Measurements from ENCODE around the gene RBMS3. TPM values are rescaled to one million over a fixed set of nuclear protein-coding genes. Genes with fewer than 3 reads are reported as not detected.
"Not testable (repeated sequence)": the region's sequence is repeated elsewhere in the genome, so short reads cannot be mapped to it uniquely, and the experiment has no call there.

The RBMS3 gene
- total and polyA plus RNA-seq, 5 donors from 2014 or later, result 5.2 to 18.8 (median 8.5) TPM

DNA sequence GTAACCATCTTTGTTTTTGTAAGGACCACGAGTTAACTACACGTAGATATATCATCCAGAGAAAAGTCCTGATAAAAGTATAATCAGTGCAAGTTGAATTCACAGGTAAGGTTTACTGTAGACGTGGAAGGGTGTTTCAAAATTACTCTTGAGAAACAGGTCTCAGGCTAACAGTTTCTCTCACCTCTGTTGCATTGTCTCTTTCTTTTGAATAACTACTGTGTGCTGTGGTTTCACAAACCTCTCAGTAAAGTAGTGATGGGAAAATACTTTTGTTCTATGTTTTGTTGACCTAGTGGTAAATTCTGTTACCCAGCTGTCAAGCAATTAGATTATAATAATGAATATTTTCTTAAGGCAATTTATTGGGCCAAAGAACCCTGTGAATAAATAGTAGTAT, 75.2 kb downstream of the RBMS3 start:
- H3K27me3 Mint-ChIP-seq, result no peaks in the 10 kb centered on the region

DNA sequence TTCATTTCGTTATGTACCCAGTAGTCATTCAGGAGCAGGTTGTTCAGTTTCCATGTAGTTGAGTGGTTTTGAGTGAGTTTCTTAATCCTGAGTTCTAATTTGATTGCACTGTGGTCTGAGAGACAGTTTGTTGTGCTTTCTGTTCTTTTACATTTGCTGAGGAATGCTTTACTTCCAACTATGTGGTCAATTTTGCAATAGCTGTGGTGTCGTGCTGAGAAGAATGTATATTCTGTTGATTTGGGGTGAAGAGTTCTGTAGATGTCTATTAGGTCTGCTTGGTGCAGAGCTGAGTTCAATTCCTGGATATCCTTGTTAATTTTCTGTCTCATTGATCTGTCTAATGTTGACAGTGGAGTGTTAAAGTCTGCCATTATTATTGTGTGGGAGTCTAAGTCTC, 79.4 kb downstream of the RBMS3 start:
- H3K27me3 ChIP-seq (ENCODE audit: control insufficient read depth, insufficient read depth, low read length); ATAC-seq (ENCODE audit: low read depth in 2 of 2); H3K36me3 ChIP-seq (ENCODE audit: control insufficient read depth, insufficient read depth, low read length); H3K4me3 Mint-ChIP-seq; DNase-seq; H3K27ac ChIP-seq (ENCODE audit: insufficient read depth, low read length, poor library complexity, severe bottlenecking); H3K4me3 ChIP-seq (ENCODE audit: low read depth, low read length); H3K4me1 ChIP-seq (ENCODE audit: control insufficient read depth, insufficient read depth, low read length, poor library complexity, severe bottlenecking); H3K27me3 Mint-ChIP-seq; H3K9me3 ChIP-seq (ENCODE audit: control insufficient read depth in 2 of 2, low read length in 2 of 2); H3K27ac Mint-ChIP-seq: not testable (repeated sequence)
- Mint-ChIP-seq H3K36me3 (peaks cover 11% of the 10 kb centered on the region), H3K9me3 (peaks cover 0 to 18% (median 3%) of the 10 kb centered on the region in 7 donors), H3K4me1 (peaks cover 0 to 23% (median 5%) of the 10 kb centered on the region in 4 donors)

More for the DNA sequence above, 75.2 kb downstream of the RBMS3 start:
- H3K36me3 Mint-ChIP-seq, result peaks cover 7% of the 10 kb centered on the region
- no peaks in the 10 kb centered on the region for H3K9me3 ChIP-seq (ENCODE audit: control insufficient read depth in 2 of 2, low read length in 2 of 2)
- DNase-seq, result no peak
- peaks cover 0 to 14% (median 3%) of the 10 kb centered on the region in 7 donors for H3K9me3 Mint-ChIP-seq
- H3K4me1 ChIP-seq (ENCODE audit: control insufficient read depth, insufficient read depth, low read length, poor library complexity, severe bottlenecking), result no peaks in the 10 kb centered on the region
- no peak for ATAC-seq (ENCODE audit: low read depth in 2 of 2)
- no peak overlapping the region for H3K27ac Mint-ChIP-seq
- no peak overlapping the region for H3K4me3 ChIP-seq (ENCODE audit: low read depth, low read length)
- H3K4me1 Mint-ChIP-seq, result peaks cover 0 to 47% (median 4%) of the 10 kb centered on the region in 4 donors
- no peaks in the 10 kb centered on the region for H3K27me3 ChIP-seq (ENCODE audit: control insufficient read depth, insufficient read depth, low read length)
- H3K27ac ChIP-seq (ENCODE audit: insufficient read depth, low read length, poor library complexity, severe bottlenecking), result no peak overlapping the region
- H3K36me3 ChIP-seq (ENCODE audit: control insufficient read depth, insufficient read depth, low read length), result no peaks in the 10 kb centered on the region
- H3K4me3 Mint-ChIP-seq, result no peak overlapping the region

DNA sequence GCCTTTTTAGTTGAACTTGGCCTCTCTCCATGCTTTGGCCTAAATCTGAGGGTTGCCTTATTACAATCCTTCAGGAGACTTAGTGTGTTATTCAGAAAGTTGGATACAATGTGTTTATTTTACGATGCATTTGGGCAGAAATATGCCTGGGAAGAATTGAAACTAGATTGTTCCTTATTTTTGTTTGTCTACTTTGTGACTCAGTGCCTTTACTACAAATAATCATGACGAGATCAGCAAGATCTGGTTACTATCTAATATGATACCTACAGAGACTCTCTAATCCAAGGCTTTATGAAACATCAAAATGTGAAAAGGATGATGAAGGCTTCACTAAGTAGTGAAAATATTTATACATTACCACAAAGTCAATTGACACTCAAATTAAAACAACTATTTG, 82.2 kb downstream of the RBMS3 start:
- no peak for ATAC-seq (ENCODE audit: low read depth in 2 of 2)
- DNase-seq, result no peak
- peak overlapping the region in 1 of 4 donors; percentile 1 for H3K4me3 Mint-ChIP-seq
- H3K27ac Mint-ChIP-seq, result no peak overlapping the region
- H3K4me3 ChIP-seq (ENCODE audit: low read depth, low read length), result no peak overlapping the region
- H3K36me3 Mint-ChIP-seq, result peaks cover 11% of the 10 kb centered on the region
- H3K9me3 Mint-ChIP-seq, result peaks cover 0 to 12% (median 3%) of the 10 kb centered on the region in 7 donors
- peaks cover 0 to 2% of the 10 kb centered on the region in 2 experiments for H3K9me3 ChIP-seq (ENCODE audit: control insufficient read depth in 2 of 2, low read length in 2 of 2)
- H3K27ac ChIP-seq (ENCODE audit: insufficient read depth, low read length, poor library complexity, severe bottlenecking), result no peak overlapping the region
- H3K27me3 ChIP-seq (ENCODE audit: control insufficient read depth, insufficient read depth, low read length), result no peaks in the 10 kb centered on the region
- no peaks in the 10 kb centered on the region for H3K27me3 Mint-ChIP-seq
- H3K4me1 Mint-ChIP-seq, result peaks cover 0 to 19% (median 4%) of the 10 kb centered on the region in 4 donors
- no peaks in the 10 kb centered on the region for H3K4me1 ChIP-seq (ENCODE audit: control insufficient read depth, insufficient read depth, low read length, poor library complexity, severe bottlenecking)
- H3K36me3 ChIP-seq (ENCODE audit: control insufficient read depth, insufficient read depth, low read length), result no peaks in the 10 kb centered on the region

DNA sequence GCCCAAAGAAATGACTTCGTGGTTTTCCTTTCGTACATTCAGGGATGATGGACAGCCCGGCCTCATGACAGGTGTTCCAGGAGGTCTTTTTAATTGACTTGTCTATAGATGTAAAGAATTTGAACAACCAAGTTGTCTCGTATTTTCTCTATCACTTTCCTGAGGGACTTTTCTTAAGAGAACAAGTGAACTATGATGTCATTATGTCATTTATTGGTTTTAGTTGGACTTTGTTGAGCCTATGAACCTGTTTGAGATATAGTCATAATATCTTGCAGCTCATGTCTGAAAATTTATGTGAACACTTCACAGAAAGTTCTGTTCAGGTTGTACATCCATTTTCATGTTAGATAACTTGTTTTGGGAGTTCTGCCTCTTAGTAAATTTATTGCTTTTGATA, 89.2 kb downstream of the RBMS3 start:
- DNase-seq, result no peak
- Mint-ChIP-seq H3K4me1 (peaks cover 0 to 26% (median 7%) of the 10 kb centered on the region in 4 donors), H3K36me3 (peaks cover 3% of the 10 kb centered on the region), H3K27ac (no peak overlapping the region), H3K27me3 (no peaks in the 10 kb centered on the region), H3K4me3 (no peak overlapping the region), H3K9me3 (peaks cover 0 to 7% (median 0%) of the 10 kb centered on the region in 7 donors)
- ATAC-seq (ENCODE audit: low read depth in 2 of 2), result no peak
- no peaks in the 10 kb centered on the region for H3K36me3 ChIP-seq (ENCODE audit: control insufficient read depth, insufficient read depth, low read length)
- no peaks in the 10 kb centered on the region for H3K4me1 ChIP-seq (ENCODE audit: control insufficient read depth, insufficient read depth, low read length, poor library complexity, severe bottlenecking)
- peaks cover 0 to 2% of the 10 kb centered on the region in 2 experiments for H3K9me3 ChIP-seq (ENCODE audit: control insufficient read depth in 2 of 2, low read length in 2 of 2)
- no peak overlapping the region for H3K4me3 ChIP-seq (ENCODE audit: low read depth, low read length)
- no peak overlapping the region for H3K27ac ChIP-seq (ENCODE audit: insufficient read depth, low read length, poor library complexity, severe bottlenecking)
- H3K27me3 ChIP-seq (ENCODE audit: control insufficient read depth, insufficient read depth, low read length), result no peaks in the 10 kb centered on the region

DNA sequence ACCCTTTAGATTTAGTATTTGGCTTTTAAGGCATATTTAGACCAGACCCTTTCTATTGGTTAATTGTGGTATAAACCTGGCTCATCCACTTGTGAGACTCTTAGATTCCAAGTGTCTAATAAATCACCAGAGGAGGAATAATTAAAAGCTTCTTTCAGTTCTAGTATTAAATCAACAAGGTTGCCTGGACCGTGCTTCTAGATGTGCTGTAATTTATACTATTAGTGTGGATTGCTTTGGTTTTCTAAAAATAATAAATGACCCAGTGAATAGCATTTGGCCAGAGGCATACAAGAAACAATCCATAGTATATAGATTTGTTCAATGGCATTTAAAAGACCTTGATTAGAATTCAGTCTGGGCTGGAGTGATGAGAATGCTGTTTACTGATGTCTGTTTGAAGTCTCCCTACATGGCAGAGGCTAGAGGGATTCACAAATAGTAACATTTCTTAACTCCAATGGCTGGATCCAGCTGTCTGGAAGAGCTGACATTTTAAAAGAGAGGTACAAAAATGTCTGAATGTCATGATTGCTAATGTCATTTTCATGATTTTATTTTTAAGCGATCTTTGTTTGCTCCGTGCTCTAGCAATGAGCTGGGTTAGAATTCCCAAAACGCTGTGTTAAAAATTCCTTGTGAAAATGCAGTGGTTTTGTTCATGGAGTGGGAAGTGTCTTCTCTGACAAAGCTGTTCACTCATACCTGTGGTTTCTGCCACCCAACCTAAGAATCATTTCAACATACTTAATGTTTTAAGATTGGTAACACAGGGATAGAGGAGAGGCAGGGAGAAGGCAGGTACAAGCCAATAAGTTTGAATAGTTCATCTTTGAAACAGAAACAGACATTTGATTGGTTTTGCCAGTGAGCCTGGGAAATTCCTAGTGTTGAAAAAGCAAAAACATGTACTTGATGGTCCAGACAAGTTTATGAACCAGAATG, 89.9 kb downstream of the RBMS3 start:
- no peak overlapping the region for H3K27ac Mint-ChIP-seq
- ATAC-seq (ENCODE audit: low read depth in 2 of 2), result no peak
- peaks cover 3% of the 10 kb centered on the region for H3K36me3 Mint-ChIP-seq
- Histone ChIP-seq H3K36me3 (ENCODE audit: control insufficient read depth, insufficient read depth, low read length) (no peaks in the 10 kb centered on the region), H3K27ac (ENCODE audit: insufficient read depth, low read length, poor library complexity, severe bottlenecking) (no peak overlapping the region), H3K4me1 (ENCODE audit: control insufficient read depth, insufficient read depth, low read length, poor library complexity, severe bottlenecking) (no peaks in the 10 kb centered on the region), H3K4me3 (ENCODE audit: low read depth, low read length) (no peak overlapping the region), H3K9me3 (ENCODE audit: control insufficient read depth in 2 of 2, low read length in 2 of 2) (no peaks in the 10 kb centered on the region), H3K27me3 (ENCODE audit: control insufficient read depth, insufficient read depth, low read length) (no peaks in the 10 kb centered on the region)
- H3K27me3 Mint-ChIP-seq, result no peaks in the 10 kb centered on the region
- peaks cover 0 to 7% (median 0%) of the 10 kb centered on the region in 7 donors for H3K9me3 Mint-ChIP-seq
- H3K4me1 Mint-ChIP-seq, result peaks cover 0 to 23% (median 7%) of the 10 kb centered on the region in 4 donors
- no peak overlapping the region for H3K4me3 Mint-ChIP-seq
- DNase-seq, result no peak

DNA sequence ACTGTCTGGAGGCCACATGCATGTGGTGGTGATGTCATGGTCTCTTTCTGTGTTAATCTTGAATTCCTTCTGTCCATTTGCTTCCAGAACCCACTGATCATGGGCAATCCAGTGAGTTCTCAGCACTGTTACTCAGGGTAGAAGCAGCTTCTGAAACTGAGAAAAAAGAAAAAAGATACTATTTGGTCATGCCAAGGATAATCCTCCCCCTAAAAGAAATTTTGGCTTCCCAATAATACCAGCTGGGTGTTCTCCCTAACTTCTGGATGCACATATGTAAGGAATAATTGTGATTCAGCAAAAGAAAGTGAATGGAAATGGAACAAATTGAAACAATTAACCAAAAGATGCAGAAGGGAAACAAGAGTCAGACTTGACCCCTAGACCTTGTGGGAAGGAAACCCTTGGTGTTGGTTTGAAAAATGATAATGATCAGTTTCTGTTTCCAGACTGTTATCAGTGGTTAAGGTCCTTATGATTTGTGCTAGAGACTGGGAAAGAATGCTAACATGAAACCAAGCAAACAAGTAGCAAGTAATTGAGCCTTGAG, 92.3 kb downstream of the RBMS3 start:
- no peaks in the 10 kb centered on the region for H3K9me3 ChIP-seq (ENCODE audit: control insufficient read depth in 2 of 2, low read length in 2 of 2)
- no peak overlapping the region for H3K4me3 ChIP-seq (ENCODE audit: low read depth, low read length)
- no peaks in the 10 kb centered on the region for H3K4me1 ChIP-seq (ENCODE audit: control insufficient read depth, insufficient read depth, low read length, poor library complexity, severe bottlenecking)
- H3K36me3 Mint-ChIP-seq, result peaks cover 3% of the 10 kb centered on the region
- H3K9me3 Mint-ChIP-seq, result peaks cover 0 to 4% (median 3%) of the 10 kb centered on the region in 7 donors
- no peaks in the 10 kb centered on the region for H3K27me3 ChIP-seq (ENCODE audit: control insufficient read depth, insufficient read depth, low read length)
- peaks cover 0 to 17% (median 7%) of the 10 kb centered on the region in 4 donors for H3K4me1 Mint-ChIP-seq
- no peak overlapping the region for H3K27ac Mint-ChIP-seq
- no peaks in the 10 kb centered on the region for H3K27me3 Mint-ChIP-seq
- DNase-seq (no peak), ATAC-seq (ENCODE audit: low read depth in 2 of 2) (no peak)
- no peak overlapping the region for H3K4me3 Mint-ChIP-seq
- no peak overlapping the region for H3K27ac ChIP-seq (ENCODE audit: insufficient read depth, low read length, poor library complexity, severe bottlenecking)
- H3K36me3 ChIP-seq (ENCODE audit: control insufficient read depth, insufficient read depth, low read length), result no peaks in the 10 kb centered on the region

DNA sequence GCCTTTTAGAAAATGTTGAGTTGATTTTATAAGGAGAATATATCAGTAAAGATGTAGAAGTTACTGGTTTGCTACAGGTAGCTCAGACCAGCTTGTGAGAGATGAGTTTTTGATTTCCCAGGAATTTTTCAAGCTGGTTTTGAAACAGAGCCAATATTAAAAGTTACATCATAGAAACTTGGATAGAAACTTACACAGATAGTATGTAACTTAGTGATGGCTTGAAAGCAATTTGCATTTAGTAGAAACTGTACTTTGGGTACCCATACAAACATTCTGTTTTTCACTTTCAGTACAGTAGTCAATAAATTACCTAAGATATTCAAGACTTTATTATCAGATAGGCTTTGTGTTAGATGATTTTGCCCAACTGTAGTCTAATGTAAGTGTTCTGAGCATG, 93.4 kb downstream of the RBMS3 start:
- no peaks in the 10 kb centered on the region for H3K27me3 Mint-ChIP-seq
- no peaks in the 10 kb centered on the region for H3K36me3 ChIP-seq (ENCODE audit: control insufficient read depth, insufficient read depth, low read length)
- H3K27me3 ChIP-seq (ENCODE audit: control insufficient read depth, insufficient read depth, low read length), result no peaks in the 10 kb centered on the region
- DNase-seq (no peak), ATAC-seq (ENCODE audit: low read depth in 2 of 2) (no peak)
- no peak overlapping the region for H3K27ac Mint-ChIP-seq
- no peaks in the 10 kb centered on the region for H3K9me3 ChIP-seq (ENCODE audit: control insufficient read depth in 2 of 2, low read length in 2 of 2)
- peaks cover 0 to 4% (median 3%) of the 10 kb centered on the region in 7 donors for H3K9me3 Mint-ChIP-seq
- no peak overlapping the region for H3K27ac ChIP-seq (ENCODE audit: insufficient read depth, low read length, poor library complexity, severe bottlenecking)
- H3K4me1 Mint-ChIP-seq, result peaks cover 0 to 15% (median 7%) of the 10 kb centered on the region in 4 donors
- no peak overlapping the region for H3K4me3 Mint-ChIP-seq
- no peaks in the 10 kb centered on the region for H3K4me1 ChIP-seq (ENCODE audit: control insufficient read depth, insufficient read depth, low read length, poor library complexity, severe bottlenecking)
- H3K4me3 ChIP-seq (ENCODE audit: low read depth, low read length), result no peak overlapping the region
- peaks cover 3% of the 10 kb centered on the region for H3K36me3 Mint-ChIP-seq

All from CD4-positive, CD25-positive, alpha-beta regulatory T cell (primary cell).